HepG2 (cell line): ENCODE measurements around the gene PPIG. TPM values are rescaled to one million over a fixed set of nuclear protein-coding genes. Genes with fewer than 3 reads are reported as not detected.

Source experiments
- ARNT2 ChIP-seq: sonication (generic); formaldehyde crosslinking; IDR thresholded peaks from 2 replicates; pipeline ENCODE4 v1.8.0; 2022; ENCODE audit warnings: mild to moderate bottlenecking, low read depth, missing genetic modification reagents, moderate library complexity
- ATF1 ChIP-seq: IDR thresholded peaks from 2 replicates; pipeline ENCODE4 v1.6.1; 2016; ENCODE audit warnings: mild to moderate bottlenecking, control low read depth
- CHD4 ChIP-seq: fragments of 200-600 bp; sonication (generic); IDR thresholded peaks from 2 replicates; pipeline ENCODE4 v1.7.0; 2017; ENCODE audit warnings: mild to moderate bottlenecking, low read length, borderline replicate concordance
- E2F1 ChIP-seq: sonication (generic); formaldehyde crosslinking; IDR thresholded peaks from 2 replicates; pipeline ENCODE4 v1.5.0; 2020; ENCODE audit warnings: missing genetic modification reagents
- HHEX ChIP-seq: IDR thresholded peaks from 2 replicates; pipeline ENCODE4 v1.6.1; 2016; ENCODE audit warnings: control low read depth
- HOXA7 ChIP-seq: sonication (generic); formaldehyde crosslinking; IDR thresholded peaks from 2 replicates; pipeline ENCODE4 v1.8.1; 2022; ENCODE audit warnings: mild to moderate bottlenecking, missing genetic modification reagents, moderate library complexity
- IKZF5 ChIP-seq: IDR thresholded peaks from 2 replicates; pipeline ENCODE4 v1.6.1; 2018; ENCODE audit warnings: missing genetic modification reagents, mild to moderate bottlenecking, missing compliant biosample characterization
- ISL2 ChIP-seq: sonication (generic); formaldehyde crosslinking; IDR thresholded peaks from 2 replicates; pipeline ENCODE4 v1.5.0; 2020; ENCODE audit warnings: missing genetic modification reagents
- MEF2D ChIP-seq: sonication (generic); formaldehyde crosslinking; IDR thresholded peaks from 2 replicates; pipeline ENCODE4 v1.5.1; 2020; ENCODE audit warnings: mild to moderate bottlenecking, missing genetic modification reagents
- MTF1 ChIP-seq: sonication (generic); formaldehyde crosslinking; IDR thresholded peaks from 2 replicates; pipeline ENCODE4 v1.5.0; 2020; ENCODE audit warnings: missing genetic modification reagents
- STAT5B ChIP-seq: sonication (generic); formaldehyde crosslinking; IDR thresholded peaks from 2 replicates; pipeline ENCODE4 v1.4.0; 2020; ENCODE audit warnings: missing genetic modification reagents
- ZFP82 ChIP-seq: sonication (generic); formaldehyde crosslinking; IDR thresholded peaks from 2 replicates; pipeline ENCODE4 v1.5.1; 2020; ENCODE audit warnings: mild to moderate bottlenecking, missing genetic modification reagents, borderline replicate concordance
- ZFP90 ChIP-seq: sonication (generic); formaldehyde crosslinking; IDR thresholded peaks from 2 replicates; pipeline ENCODE4 v1.8.0; 2022; ENCODE audit warnings: missing genetic modification reagents, mild to moderate bottlenecking, inconsistent platforms, borderline replicate concordance
- ZNF10 ChIP-seq: sonication (generic); formaldehyde crosslinking; IDR thresholded peaks from 2 replicates; pipeline ENCODE4 v1.4.0; 2020; ENCODE audit warnings: mild to moderate bottlenecking, low read depth, missing genetic modification reagents, borderline replicate concordance
- ZNF207 ChIP-seq: fragments of 450-650 bp; IDR thresholded peaks from 2 replicates; pipeline ENCODE4 v1.6.1; 2016; ENCODE audit warnings: antibody characterized with exemption, borderline replicate concordance
- ZNF674 ChIP-seq: sonication (generic); formaldehyde crosslinking; IDR thresholded peaks from 2 replicates; pipeline ENCODE4 v1.5.0; 2020; ENCODE audit warnings: low read depth, mild to moderate bottlenecking, missing genetic modification reagents
- ZNF781 ChIP-seq: sonication (generic); formaldehyde crosslinking; IDR thresholded peaks from 2 replicates; pipeline ENCODE4 v1.5.1; 2020; ENCODE audit warnings: borderline replicate concordance, mild to moderate bottlenecking, missing genetic modification reagents; ENCODE audit errors: not compliant biosample characterization
- ZNF790 ChIP-seq: sonication (generic); formaldehyde crosslinking; IDR thresholded peaks from 2 replicates; pipeline ENCODE4 v1.8.0; 2022; ENCODE audit warnings: missing genetic modification reagents, mild to moderate bottlenecking, borderline replicate concordance
- polyA plus RNA-seq, 8 experiments: library from polyadenylated mRNA; depleted of rRNA in 3 of 8; stranded (reverse) in 7 of 8; unstranded in 1 of 8; fragments of >200 nt; fragmentation: Illumina TruSeq in 4 of 8; extraction: Trizol in 4 of 8; gene quantifications; 2 replicates each; pipeline versions ENCODE4 v1.2.1 to v1.2.3, GENCODE V29; 2011 to 2016; ENCODE audit warnings: low read depth in 4 of 8, missing spikeins in 1 of 8, mixed read lengths in 1 of 8; ENCODE audit not compliant: insufficient read depth in 1 of 8
- total RNA-seq, 5 experiments: library from RNA; depleted of rRNA; stranded (reverse); fragments of >200 nt; fragmentation: Illumina TruSeq; extraction: Trizol; gene quantifications; 2 replicates each; pipeline ENCODE4 v1.2.3, GENCODE V29; 2016; ENCODE audit warnings: low read depth in 1 of 5
- TF ChIP-seq, protein P1 (sequence below): sonication (generic); formaldehyde crosslinking; IDR thresholded peaks from 2 replicates; pipeline ENCODE4 v1.8.1; 2023; ENCODE audit warnings: mild to moderate bottlenecking, missing genetic modification reagents
- TF ChIP-seq, protein P2 (sequence below): sonication (generic); formaldehyde crosslinking; IDR thresholded peaks from 2 replicates; pipeline ENCODE4 v1.4.0; 2020; ENCODE audit warnings: missing genetic modification reagents

PPIG gene
- total and polyA plus RNA-seq, 2 of the 13 experiments (the other 11 are each of a cell fraction or from before 2014, with no cell fraction given) = 31.3 to 81.0 TPM

DNA sequence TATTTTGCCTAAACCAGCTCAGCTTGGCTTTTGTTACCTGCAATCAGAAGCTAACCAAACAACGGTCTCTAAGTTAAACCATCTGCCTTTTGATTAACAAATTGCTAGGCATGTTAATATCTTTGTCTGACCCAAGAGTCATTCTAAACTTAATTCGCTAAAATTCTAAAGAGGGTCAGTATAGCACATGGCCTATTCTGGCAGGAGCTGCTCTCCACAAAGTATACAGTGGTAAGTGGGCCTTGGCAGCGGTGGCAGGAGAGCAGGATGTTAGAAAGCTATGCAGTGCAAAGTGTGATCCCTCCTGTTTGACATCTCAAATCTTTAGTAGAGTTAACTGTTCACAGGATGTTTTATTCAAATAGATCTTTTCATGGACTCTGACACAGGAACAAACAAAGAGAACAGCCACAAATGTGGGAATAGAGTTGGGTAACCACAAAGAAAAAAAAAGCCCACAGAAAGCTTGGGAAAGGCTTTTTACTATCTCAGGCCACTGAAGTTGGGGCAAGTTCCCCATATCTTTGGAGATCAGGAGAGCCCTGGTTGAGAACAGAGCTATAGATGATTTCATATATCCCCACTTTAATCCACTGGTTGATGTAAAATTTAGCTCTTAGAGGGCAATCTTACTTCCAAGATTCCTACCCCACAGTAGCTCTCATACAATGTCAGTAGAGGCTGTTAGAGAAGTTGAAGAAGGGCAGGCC is 99.4 kb downstream of the PPIG start (continued):
- TF ChIP-seq ZFP82 (CRISPR knock-in tag) (peak; percentile 81; the same call in 1 of the 2 replicates), ZNF781 (peak; percentile 65), MEF2D (CRISPR knock-in tag) (peak; percentile 68), ZNF674 (CRISPR knock-in tag) (no peak), ARNT2 (CRISPR knock-in tag) (no peak), ZNF10 (CRISPR knock-in tag) (no peak), ZNF207 (no peak), MTF1 (CRISPR knock-in tag) (no peak), ISL2 (CRISPR knock-in tag) (peak; percentile 88), IKZF5 (CRISPR knock-in tag) (0 out of 2 replicates have a peak, but pooled peaks have one; percentile 41), E2F1 (CRISPR knock-in tag) (no peak), CHD4 (peak; percentile 70; the same call in 1 of the 2 replicates), STAT5B (CRISPR knock-in tag) (no peak), ZNF790 (CRISPR knock-in tag) (no peak), HOXA7 (no peak), HHEX (CRISPR knock-in tag) (no peak), ZFP90 (CRISPR knock-in tag) (0 out of 2 replicates have a peak, but pooled peaks have one; percentile 27), ATF1 (CRISPR knock-in tag) (no peak; the same call in 1 of the 2 replicates)
- TF ChIP-seq, protein P1, sequence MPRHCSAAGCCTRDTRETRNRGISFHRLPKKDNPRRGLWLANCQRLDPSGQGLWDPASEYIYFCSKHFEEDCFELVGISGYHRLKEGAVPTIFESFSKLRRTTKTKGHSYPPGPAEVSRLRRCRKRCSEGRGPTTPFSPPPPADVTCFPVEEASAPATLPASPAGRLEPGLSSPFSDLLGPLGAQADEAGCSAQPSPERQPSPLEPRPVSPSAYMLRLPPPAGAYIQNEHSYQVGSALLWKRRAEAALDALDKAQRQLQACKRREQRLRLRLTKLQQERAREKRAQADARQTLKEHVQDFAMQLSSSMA (CRISPR knock-in tag) = no peak
- TF ChIP-seq, protein P2, sequence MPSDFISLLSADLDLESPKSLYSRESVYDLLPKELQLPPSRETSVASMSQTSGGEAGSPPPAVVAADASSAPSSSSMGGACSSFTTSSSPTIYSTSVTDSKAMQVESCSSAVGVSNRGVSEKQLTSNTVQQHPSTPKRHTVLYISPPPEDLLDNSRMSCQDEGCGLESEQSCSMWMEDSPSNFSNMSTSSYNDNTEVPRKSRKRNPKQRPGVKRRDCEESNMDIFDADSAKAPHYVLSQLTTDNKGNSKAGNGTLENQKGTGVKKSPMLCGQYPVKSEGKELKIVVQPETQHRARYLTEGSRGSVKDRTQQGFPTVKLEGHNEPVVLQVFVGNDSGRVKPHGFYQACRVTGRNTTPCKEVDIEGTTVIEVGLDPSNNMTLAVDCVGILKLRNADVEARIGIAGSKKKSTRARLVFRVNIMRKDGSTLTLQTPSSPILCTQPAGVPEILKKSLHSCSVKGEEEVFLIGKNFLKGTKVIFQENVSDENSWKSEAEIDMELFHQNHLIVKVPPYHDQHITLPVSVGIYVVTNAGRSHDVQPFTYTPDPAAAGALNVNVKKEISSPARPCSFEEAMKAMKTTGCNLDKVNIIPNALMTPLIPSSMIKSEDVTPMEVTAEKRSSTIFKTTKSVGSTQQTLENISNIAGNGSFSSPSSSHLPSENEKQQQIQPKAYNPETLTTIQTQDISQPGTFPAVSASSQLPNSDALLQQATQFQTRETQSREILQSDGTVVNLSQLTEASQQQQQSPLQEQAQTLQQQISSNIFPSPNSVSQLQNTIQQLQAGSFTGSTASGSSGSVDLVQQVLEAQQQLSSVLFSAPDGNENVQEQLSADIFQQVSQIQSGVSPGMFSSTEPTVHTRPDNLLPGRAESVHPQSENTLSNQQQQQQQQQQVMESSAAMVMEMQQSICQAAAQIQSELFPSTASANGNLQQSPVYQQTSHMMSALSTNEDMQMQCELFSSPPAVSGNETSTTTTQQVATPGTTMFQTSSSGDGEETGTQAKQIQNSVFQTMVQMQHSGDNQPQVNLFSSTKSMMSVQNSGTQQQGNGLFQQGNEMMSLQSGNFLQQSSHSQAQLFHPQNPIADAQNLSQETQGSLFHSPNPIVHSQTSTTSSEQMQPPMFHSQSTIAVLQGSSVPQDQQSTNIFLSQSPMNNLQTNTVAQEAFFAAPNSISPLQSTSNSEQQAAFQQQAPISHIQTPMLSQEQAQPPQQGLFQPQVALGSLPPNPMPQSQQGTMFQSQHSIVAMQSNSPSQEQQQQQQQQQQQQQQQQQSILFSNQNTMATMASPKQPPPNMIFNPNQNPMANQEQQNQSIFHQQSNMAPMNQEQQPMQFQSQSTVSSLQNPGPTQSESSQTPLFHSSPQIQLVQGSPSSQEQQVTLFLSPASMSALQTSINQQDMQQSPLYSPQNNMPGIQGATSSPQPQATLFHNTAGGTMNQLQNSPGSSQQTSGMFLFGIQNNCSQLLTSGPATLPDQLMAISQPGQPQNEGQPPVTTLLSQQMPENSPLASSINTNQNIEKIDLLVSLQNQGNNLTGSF (CRISPR knock-in tag) = no peak
